Adrenal gland (tissue), 5 donors: ENCODE results near the gene PGM1.

Experiments used
- CTCF ChIP-seq, 6 experiments: fragments of 450-650 bp in 4 of 6; fragments of 200-600 bp in 2 of 6; sonication (generic) in 1 of 6; IDR thresholded peaks; 1 replicate in 5 of 6; 2 replicates in 1 of 6; pipeline versions ENCODE4 v1.5.1 to v1.8.0; 2016 to 2021; ENCODE audit warnings: antibody characterized with exemption in 6 of 6, mild to moderate bottlenecking in 2 of 6, moderate library complexity in 1 of 6
- POLR2A ChIP-seq, 2 donors: fragments of 450-650 bp; IDR thresholded peaks; one replicate each; pipeline ENCODE4 v1.6.1; 2017; ENCODE audit warnings: antibody characterized with exemption in 2 of 2, mild to moderate bottlenecking in 2 of 2, moderate library complexity in 1 of 2
- donor health status: DM: no; HTN: no; CAD: no.

DNA sequence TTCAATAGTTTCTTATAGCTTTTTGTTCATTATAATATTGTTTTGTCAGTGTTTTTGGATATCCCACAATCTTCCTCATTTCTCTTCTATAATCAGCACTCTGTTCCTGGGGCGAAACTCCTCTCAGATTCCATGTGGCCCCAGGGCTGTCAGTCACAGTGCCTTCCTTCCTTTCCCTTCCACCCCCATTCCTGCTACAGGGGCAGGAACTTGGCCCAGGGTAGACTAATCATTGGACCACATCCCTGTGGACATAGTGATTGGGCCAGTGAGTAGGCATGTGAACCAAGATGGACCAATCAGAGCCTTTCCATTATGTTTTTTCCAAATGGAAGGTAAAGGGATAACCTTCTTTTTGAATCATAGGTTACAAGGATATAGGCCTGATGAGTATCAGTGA, 78.3 kb downstream of the PGM1 start:
- TF ChIP-seq CTCF (IDR thresholded peaks at IDR 0.05) (no peak), POLR2A (IDR thresholded peaks at IDR 0.05) (no peak)
